GM19328 (cell line): Measurements from ENCODE around the gene NPDC1.
A peak's percentile ranks its signal among the peaks of the same experiment; 100 is the strongest.

Experiments
- ATAC-seq: cut with Tn5 transposase; IDR thresholded peaks from one replicate; pipeline ENCODE4 v1.9.1; 2021; ENCODE audit warnings: mild to moderate bottlenecking, moderate library complexity; ENCODE audit not compliant: unreplicated experiment

NPDC1 gene

GRCh38 chr9:136996361-136997292 lies 49.4 kb downstream of the NPDC1 start, which contains the start of gene CLIC3:
CLIC3 (minus strand) TSS chr9:136996568; CDS start chr9:136996543, 25 bp downstream.
- no peak for ATAC-seq

GRCh38 chr9:136995772-136996311 lies 50.1 kb downstream of the NPDC1 start:
- ATAC-seq = no peak

GRCh38 chr9:136995362-136995761 lies 50.6 kb downstream of the NPDC1 start:
- no peak for ATAC-seq

GRCh38 chr9:136994888-136995230 lies 51.1 kb downstream of the NPDC1 start:
- ATAC-seq = no peak

GRCh38 chr9:136994180-136994887 lies 51.6 kb downstream of the NPDC1 start:
- ATAC-seq = no peak

- no peak for ATAC-seq
These were observed 53.1 kb downstream of the NPDC1 start for GRCh38 chr9:136992819-136993369.

GRCh38 chr9:136991993-136992818 lies 53.8 kb downstream of the NPDC1 start, which contains the start of gene PAXX:
PAXX (plus strand) TSS chr9:136992422; CDS start chr9:136992444, 22 bp downstream.
- ATAC-seq = peak; percentile 79

GRCh38 chr9:136990242-136990911 lies 55.6 kb downstream of the NPDC1 start:
- ATAC-seq = no peak
